K562 (cell line): ENCODE measurements around the gene TAF8. TPM values are rescaled to one million over a fixed set of nuclear protein-coding genes. Genes with fewer than 3 reads are reported as not detected.

Experiments used
- ELK1 ChIP-seq: sonication (generic); formaldehyde crosslinking; IDR thresholded peaks from 2 replicates; pipeline ENCODE4 v1.8.1; 2022; ENCODE audit warnings: missing genetic modification reagents
- EP400 ChIP-seq: fragments of 450-650 bp; IDR thresholded peaks from 2 replicates; pipeline ENCODE4 v1.6.1; 2017; ENCODE audit warnings: antibody characterized with exemption, mild to moderate bottlenecking, moderate library complexity
- FOSL1 ChIP-seq: fragments of 200-800 bp; sonication (Bioruptor generic); conservative IDR thresholded peaks from 2 replicates; pipeline ENCODE4 v1.6.1; 2016; ENCODE audit warnings: missing genetic modification characterization, missing compliant biosample characterization
- FOXA1 ChIP-seq: fragments of 450-650 bp; IDR thresholded peaks from 2 replicates; pipeline ENCODE4 v1.6.1; 2016; ENCODE audit warnings: mild to moderate bottlenecking, borderline replicate concordance
- GATAD2A ChIP-seq: fragments of 450-650 bp; IDR thresholded peaks from 2 replicates; pipeline ENCODE4 v1.6.1; 2017
- GTF2B ChIP-seq: IDR thresholded peaks from 2 replicates; pipeline ENCODE4 v1.6.1; 2011; ENCODE audit not compliant: insufficient read length; ENCODE audit errors: extremely low read depth
- HNRNPL ChIP-seq: fragments of 200-400 bp; formaldehyde crosslinking; IDR thresholded peaks from 2 replicates; pipeline ENCODE4 v1.6.1; 2017; ENCODE audit warnings: low read depth, mild to moderate bottlenecking, low read length
- JUND ChIP-seq, 2 experiments: IDR thresholded peaks; 2 replicates in 1 of 2; 3 replicates in 1 of 2; pipeline ENCODE4 v1.6.1; 2011; ENCODE audit warnings: borderline replicate concordance in 2 of 2, low read depth in 2 of 2, low read length in 2 of 2, improper control_type of control experiment in 1 of 2, missing biosample characterization in 1 of 2, missing genetic modification characterization in 1 of 2, missing genetic modification reagents in 1 of 2
- LEF1 ChIP-seq: fragments of 450-650 bp; IDR thresholded peaks from 2 replicates; pipeline ENCODE4 v1.6.1; 2016; ENCODE audit warnings: mild to moderate bottlenecking
- PHB ChIP-seq: fragments of 250-450 bp; sonication (Bioruptor Pico); IDR thresholded peaks from 2 replicates; pipeline ENCODE4 v1.5.0; 2021
- POU5F1 ChIP-seq: fragments of 150-350 bp; IDR thresholded peaks from 2 replicates; pipeline ENCODE4 v1.6.1; 2014; ENCODE audit warnings: borderline replicate concordance, low read length, low read depth, mild to moderate bottlenecking; ENCODE audit not compliant: partially characterized antibody
- SMAD4 ChIP-seq: fragments of 250-450 bp; sonication (Bioruptor Pico); conservative IDR thresholded peaks from 2 replicates; pipeline ENCODE4 v1.8.0; 2021; ENCODE audit warnings: inconsistent platforms, mild to moderate bottlenecking, moderate library complexity
- TFAM ChIP-seq: fragments of 250-450 bp; sonication (Bioruptor Pico); conservative IDR thresholded peaks from 2 replicates; pipeline ENCODE4 v1.5.0; 2021; ENCODE audit warnings: mild to moderate bottlenecking, moderate library complexity
- ZNF282 ChIP-seq: sonication (generic); formaldehyde crosslinking; IDR thresholded peaks from 2 replicates; pipeline ENCODE4 v1.8.1; 2023; ENCODE audit warnings: missing genetic modification reagents
- polyA plus RNA-seq, 8 experiments: library from polyadenylated mRNA; depleted of rRNA in 4 of 8; stranded (reverse) in 5 of 8; unstranded in 3 of 8; fragments of >200 nt; fragmentation: Nextera tagmentation in 2 of 8; fragmentation: Illumina TruSeq in 1 of 8; extraction: Ambion mirVana in 2 of 8; extraction: Trizol in 1 of 8; gene quantifications; 2 replicates each; pipeline versions ENCODE4 v1.2.1 to v1.2.3, GENCODE V29; 2011 to 2014; ENCODE audit warnings: inconsistent platforms in 1 of 8, missing spikeins in 1 of 8
- total RNA-seq, 7 experiments: library from RNA; depleted of rRNA in 6 of 7; stranded (reverse); fragments of >200 nt in 6 of 7; fragmentation: Illumina TruSeq in 2 of 7; extraction: Trizol in 2 of 7; gene quantifications; 2 replicates each; pipeline versions ENCODE4 v1.2.1 to v1.2.3, GENCODE V29; 2011 to 2021; ENCODE audit warnings: low replicate concordance in 1 of 7
- TF ChIP-seq, protein P1 (sequence below): fragments of 250-450 bp; sonication (Bioruptor Pico); IDR thresholded peaks from 2 replicates; pipeline ENCODE4 v1.4.0; 2020
- TF ChIP-seq, protein P2 (sequence below): fragments of 450-650 bp; IDR thresholded peaks from 2 replicates; pipeline ENCODE4 v1.6.1; 2018; ENCODE audit not compliant: partially characterized antibody
- TF ChIP-seq, protein P3 (sequence below): sonication (generic); formaldehyde crosslinking; IDR thresholded peaks from 2 replicates; pipeline ENCODE4 v1.5.0; 2020; ENCODE audit warnings: missing genetic modification reagents
- TF ChIP-seq, protein P4 (sequence below): fragments of 200-800 bp; sonication (Bioruptor generic); IDR thresholded peaks from 2 replicates; pipeline ENCODE4 v1.6.1; 2017; ENCODE audit warnings: missing genetic modification characterization, missing compliant biosample characterization

The TAF8 gene
- total and polyA plus RNA-seq, 9 of the 15 experiments (the other 6 are each of a cell fraction or from before 2014, with no cell fraction given): 29.4 to 84.0 (median 52.6) TPM

DNA sequence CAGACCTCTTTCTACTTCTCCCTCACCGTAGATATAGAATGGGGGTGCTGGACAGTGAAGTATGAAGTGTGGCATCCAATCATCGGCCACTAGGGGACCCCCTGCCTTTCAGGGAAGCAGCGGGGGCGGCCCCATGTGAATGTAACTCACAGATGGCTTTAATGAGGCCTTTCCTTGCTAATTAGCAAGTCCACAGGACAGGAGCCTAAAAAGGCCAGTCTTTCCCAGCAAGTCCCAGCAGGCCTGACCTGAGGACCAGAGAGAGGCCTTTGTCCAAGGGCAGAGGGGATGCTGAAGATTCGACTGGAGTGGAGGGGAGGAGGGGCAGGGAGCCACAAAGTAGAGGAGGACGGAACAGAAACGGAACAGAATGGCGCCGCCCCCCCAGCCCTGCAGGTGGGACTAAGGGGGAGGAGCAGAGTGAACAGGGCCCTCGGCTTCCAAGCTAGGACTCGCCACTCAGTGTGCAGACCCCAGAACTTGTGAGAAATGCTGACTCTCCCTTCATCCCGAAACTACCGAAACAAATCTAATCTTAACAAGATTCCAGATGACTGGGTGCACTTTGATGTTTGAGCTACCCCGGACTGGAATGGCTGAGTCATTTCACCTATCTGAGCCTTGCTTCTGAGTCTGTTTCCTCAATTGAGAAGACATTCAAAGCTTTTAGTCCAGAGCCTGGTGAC, 86.3 kb downstream of the TAF8 start (continued):
- TF ChIP-seq, protein P1, sequence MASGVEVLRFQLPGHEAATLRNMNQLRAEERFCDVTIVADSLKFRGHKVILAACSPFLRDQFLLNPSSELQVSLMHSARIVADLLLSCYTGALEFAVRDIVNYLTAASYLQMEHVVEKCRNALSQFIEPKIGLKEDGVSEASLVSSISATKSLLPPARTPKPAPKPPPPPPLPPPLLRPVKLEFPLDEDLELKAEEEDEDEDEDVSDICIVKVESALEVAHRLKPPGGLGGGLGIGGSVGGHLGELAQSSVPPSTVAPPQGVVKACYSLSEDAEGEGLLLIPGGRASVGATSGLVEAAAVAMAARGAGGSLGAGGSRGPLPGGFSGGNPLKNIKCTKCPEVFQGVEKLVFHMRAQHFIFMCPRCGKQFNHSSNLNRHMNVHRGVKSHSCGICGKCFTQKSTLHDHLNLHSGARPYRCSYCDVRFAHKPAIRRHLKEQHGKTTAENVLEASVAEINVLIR (CRISPR knock-in tag): no peak
- TF ChIP-seq SMAD4 (CRISPR knock-in tag) (peak; percentile 51; the same call in 1 of the 2 replicates), EP400 (no peak), PHB (no peak), LEF1 (peak; percentile 99), JUND (IDR thresholded peaks at IDR 0.05; ENCODE audit: borderline replicate concordance, low read depth, low read length) (peak; percentile 88), JUND (tag; IDR thresholded peaks at IDR 0.05; ENCODE audit: borderline replicate concordance, low read depth, low read length) (peak; percentile 66; the same call in 2 of the 3 replicates), HNRNPL (no peak), FOSL1 (tag) (peak; percentile 89), POU5F1 (no peak), FOXA1 (no peak), TFAM (no peak), ZNF282 (CRISPR knock-in tag) (no peak), GTF2B (no peak), GATAD2A (0 out of 2 replicates have a peak, but pooled peaks have one; percentile 66), ELK1 (CRISPR knock-in tag) (no peak)
- TF ChIP-seq, protein P2, sequence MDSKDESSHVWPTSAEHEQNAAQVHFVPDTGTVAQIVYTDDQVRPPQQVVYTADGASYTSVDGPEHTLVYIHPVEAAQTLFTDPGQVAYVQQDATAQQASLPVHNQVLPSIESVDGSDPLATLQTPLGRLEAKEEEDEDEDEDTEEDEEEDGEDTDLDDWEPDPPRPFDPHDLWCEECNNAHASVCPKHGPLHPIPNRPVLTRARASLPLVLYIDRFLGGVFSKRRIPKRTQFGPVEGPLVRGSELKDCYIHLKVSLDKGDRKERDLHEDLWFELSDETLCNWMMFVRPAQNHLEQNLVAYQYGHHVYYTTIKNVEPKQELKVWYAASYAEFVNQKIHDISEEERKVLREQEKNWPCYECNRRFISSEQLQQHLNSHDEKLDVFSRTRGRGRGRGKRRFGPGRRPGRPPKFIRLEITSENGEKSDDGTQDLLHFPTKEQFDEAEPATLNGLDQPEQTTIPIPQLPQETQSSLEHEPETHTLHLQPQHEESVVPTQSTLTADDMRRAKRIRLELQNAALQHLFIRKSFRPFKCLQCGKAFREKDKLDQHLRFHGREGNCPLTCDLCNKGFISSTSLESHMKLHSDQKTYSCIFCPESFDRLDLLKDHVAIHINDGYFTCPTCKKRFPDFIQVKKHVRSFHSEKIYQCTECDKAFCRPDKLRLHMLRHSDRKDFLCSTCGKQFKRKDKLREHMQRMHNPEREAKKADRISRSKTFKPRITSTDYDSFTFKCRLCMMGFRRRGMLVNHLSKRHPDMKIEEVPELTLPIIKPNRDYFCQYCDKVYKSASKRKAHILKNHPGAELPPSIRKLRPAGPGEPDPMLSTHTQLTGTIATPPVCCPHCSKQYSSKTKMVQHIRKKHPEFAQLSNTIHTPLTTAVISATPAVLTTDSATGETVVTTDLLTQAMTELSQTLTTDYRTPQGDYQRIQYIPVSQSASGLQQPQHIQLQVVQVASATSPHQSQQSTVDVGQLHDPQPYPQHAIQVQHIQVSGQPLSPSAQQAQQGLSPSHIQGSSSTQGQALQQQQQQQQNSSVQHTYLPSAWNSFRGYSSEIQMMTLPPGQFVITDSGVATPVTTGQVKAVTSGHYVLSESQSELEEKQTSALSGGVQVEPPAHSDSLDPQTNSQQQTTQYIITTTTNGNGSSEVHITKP: no peak
- TF ChIP-seq, protein P3, sequence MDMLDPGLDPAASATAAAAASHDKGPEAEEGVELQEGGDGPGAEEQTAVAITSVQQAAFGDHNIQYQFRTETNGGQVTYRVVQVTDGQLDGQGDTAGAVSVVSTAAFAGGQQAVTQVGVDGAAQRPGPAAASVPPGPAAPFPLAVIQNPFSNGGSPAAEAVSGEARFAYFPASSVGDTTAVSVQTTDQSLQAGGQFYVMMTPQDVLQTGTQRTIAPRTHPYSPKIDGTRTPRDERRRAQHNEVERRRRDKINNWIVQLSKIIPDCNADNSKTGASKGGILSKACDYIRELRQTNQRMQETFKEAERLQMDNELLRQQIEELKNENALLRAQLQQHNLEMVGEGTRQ (CRISPR knock-in tag): 0 out of 2 replicates have a peak, but pooled peaks have one; percentile 8
- TF ChIP-seq, protein P4, sequence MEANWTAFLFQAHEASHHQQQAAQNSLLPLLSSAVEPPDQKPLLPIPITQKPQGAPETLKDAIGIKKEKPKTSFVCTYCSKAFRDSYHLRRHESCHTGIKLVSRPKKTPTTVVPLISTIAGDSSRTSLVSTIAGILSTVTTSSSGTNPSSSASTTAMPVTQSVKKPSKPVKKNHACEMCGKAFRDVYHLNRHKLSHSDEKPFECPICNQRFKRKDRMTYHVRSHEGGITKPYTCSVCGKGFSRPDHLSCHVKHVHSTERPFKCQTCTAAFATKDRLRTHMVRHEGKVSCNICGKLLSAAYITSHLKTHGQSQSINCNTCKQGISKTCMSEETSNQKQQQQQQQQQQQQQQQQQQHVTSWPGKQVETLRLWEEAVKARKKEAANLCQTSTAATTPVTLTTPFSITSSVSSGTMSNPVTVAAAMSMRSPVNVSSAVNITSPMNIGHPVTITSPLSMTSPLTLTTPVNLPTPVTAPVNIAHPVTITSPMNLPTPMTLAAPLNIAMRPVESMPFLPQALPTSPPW (CRISPR knock-in tag): peak; percentile 41; the same call in 1 of the 2 replicates
